ENCODE results near the gene SLC8A3. TPM values are rescaled to one million over a fixed set of nuclear protein-coding genes. Genes with fewer than 3 reads are reported as not detected.
A peak's percentile ranks its signal among the peaks of the same experiment; 100 is the strongest.

SLC8A3 gene
- polyA plus RNA-seq, 1 of the 3 experiments (the other 2 are of a cell fraction) = 0.26 TPM

DNA sequence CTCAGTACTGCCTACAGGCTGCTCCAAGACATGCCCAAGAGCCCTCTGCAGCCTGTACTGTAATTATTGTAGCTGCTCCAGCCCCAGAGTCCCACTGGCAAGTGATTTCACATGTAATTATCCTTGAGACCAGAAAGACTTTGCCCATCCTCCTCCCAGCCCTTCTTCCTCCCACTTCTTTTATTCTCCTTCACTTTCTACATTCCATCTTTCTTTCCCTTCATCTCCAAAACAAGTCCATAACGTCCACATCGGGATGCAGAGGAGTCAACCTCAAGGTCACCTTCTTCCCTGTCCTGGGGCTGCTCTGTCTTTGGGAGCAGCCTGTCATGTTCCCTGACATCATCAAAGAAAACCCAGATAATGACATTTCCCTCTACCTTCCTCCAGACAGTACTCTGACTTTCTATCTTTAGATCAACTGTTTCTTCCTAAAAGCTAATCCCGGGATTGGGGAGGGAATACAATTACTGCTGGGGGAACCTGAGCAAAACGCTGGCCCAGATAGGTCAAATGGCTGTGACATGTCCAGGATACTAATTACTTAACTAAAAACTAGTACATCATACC lies 39.1 kb downstream of the SLC8A3 start:
- Histone ChIP-seq H3K4me1 (ENCODE audit: control insufficient read depth in 1 of 2, insufficient read depth in 2 of 2, low read depth in 1 of 2, low read length in 1 of 2) (peaks cover 0 to 56% of the 10 kb centered on the region in 2 experiments; a peak in 2 of 4 replicates), H3K27me3 (ENCODE audit: insufficient read depth) (no peaks in the 10 kb centered on the region), H3K9me3 (no peaks in the 10 kb centered on the region), H3K79me2 (ENCODE audit: insufficient read depth) (no peaks in the 10 kb centered on the region), H3K9me2 (no peaks in the 10 kb centered on the region), H3K36me3 (replicated peaks in 1 of 2; ENCODE audit: control insufficient read depth in 1 of 2, insufficient read depth in 2 of 2, low read length in 1 of 2) (no peaks in the 10 kb centered on the region), H3K4me2 (no peak overlapping the region), H3K9ac (no peak overlapping the region), H3K27ac (ENCODE audit: low read depth in 2 of 2, low read length in 1 of 2) (peak overlapping the region in 1 of 2 experiments; percentile 93; a peak in 2 of 4 replicates), H3K4me3 (ENCODE audit: low read depth in 2 of 2, low read length in 1 of 2) (no peak overlapping the region), H2AFZ (ENCODE audit: low read depth) (no peak overlapping the region), H4K20me1 (ENCODE audit: insufficient read depth) (no peaks in the 10 kb centered on the region), H3F3A (replicated peaks; ENCODE audit: insufficient read depth) (no peaks in the 10 kb centered on the region)
- DNase-seq = peak; percentile 33
- CTCF ChIA-PET = interaction anchor here (1.9 to 2.4 kb wide), 3 partner anchors 11 to 76 kb away, joined by 5 to 8 read pairs (median 6); no protein-coding TSS in a partner anchor
- TF ChIP-seq RXRA (IDR thresholded peaks at IDR 0.05; ENCODE audit: borderline replicate concordance, low read depth) (no peak), EP300 (IDR thresholded peaks at IDR 0.05; ENCODE audit: borderline replicate concordance in 1 of 2, low read depth in 1 of 2, low read length in 1 of 2) (0 out of 4 replicates have a peak, but pooled peaks of 1 of the 2 experiments have one; percentile 22), GATA2 (CRISPR knock-in tag; IDR thresholded peaks at IDR 0.05) (peak; percentile 27; the same call in 1 of the 2 replicates)
- TF ChIP-seq, protein P1, sequence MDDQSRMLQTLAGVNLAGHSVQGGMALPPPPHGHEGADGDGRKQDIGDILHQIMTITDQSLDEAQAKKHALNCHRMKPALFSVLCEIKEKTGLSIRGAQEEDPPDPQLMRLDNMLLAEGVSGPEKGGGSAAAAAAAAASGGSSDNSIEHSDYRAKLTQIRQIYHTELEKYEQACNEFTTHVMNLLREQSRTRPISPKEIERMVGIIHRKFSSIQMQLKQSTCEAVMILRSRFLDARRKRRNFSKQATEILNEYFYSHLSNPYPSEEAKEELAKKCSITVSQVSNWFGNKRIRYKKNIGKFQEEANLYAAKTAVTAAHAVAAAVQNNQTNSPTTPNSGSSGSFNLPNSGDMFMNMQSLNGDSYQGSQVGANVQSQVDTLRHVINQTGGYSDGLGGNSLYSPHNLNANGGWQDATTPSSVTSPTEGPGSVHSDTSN (IDR thresholded peaks at IDR 0.05) = no peak
- WGBS (ENCODE audit: low lambda C conversion rate) = under 1% methylated on average over 4 of the region's 4 CpGs
- POLR2A ChIA-PET = interaction anchor here (1.0 to 1.6 kb wide), 4 partner anchors 13 to 55 kb away, joined by 3 to 7 read pairs (median 4); no protein-coding TSS in a partner anchor

DNA sequence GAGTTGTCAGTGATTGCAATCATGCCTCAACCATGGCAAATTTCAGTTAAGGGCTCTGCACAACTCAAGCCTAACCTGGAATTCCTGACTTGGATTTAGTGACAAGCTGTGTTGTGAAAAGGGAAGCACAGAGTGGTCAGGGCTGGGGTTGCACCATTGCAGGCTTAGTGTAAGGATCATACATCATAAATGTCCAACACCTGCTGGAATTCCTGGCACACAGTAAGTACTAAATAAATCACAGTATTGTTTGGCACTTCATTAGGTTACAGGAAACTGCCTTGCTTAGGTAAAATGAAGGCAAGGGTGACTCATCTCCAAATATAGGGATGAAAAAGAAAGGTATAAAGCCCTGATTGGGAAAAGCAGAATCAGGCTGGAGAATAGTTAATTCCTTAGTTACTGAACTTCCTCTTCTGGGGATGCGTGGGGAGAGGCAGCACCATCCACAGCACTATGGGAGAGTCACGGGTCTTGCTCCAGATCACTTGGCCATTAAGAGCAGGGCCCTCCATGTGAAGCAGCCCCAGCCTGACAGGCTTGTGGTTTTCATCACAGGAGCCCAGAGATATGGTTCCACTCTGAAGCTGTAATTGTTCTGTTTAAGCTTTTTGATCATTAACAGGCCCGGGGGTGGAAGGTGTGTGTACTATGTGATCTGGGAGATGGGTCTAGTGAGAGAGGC lies 39.7 kb downstream of the SLC8A3 start:
- TF ChIP-seq MXI1 (IDR thresholded peaks at IDR 0.05; ENCODE audit: low read depth, low read length) = peak; percentile 50; the same call in 1 of the 2 replicates
- TF ChIP-seq RAD21 (IDR thresholded peaks at IDR 0.05; ENCODE audit: low read length) = peak; percentile 18; the same call in 1 of the 2 replicates
- no peak for TF ChIP-seq FOXM1 (IDR thresholded peaks at IDR 0.05; ENCODE audit: low read depth)
- no peak for TF ChIP-seq SIN3A (IDR thresholded peaks at IDR 0.05; ENCODE audit: borderline replicate concordance, low read depth, low read length)
- peak; percentile 80 for TF ChIP-seq FOXJ3 (CRISPR knock-in tag; IDR thresholded peaks at IDR 0.05)
- TF ChIP-seq RCOR1 (IDR thresholded peaks at IDR 0.05; ENCODE audit: low read length) = peak; percentile 74; the same call in 1 of the 2 replicates
- no peak for TF ChIP-seq RFX5 (IDR thresholded peaks at IDR 0.05; ENCODE audit: low read length)
- TF ChIP-seq EP300 (IDR thresholded peaks at IDR 0.05; ENCODE audit: borderline replicate concordance in 1 of 2, low read depth in 1 of 2, low read length in 1 of 2) = peak in 1 of 2 experiments; percentile 81; a peak in 2 of 4 replicates
- peak; percentile 71 for TF ChIP-seq GATA2 (CRISPR knock-in tag; IDR thresholded peaks at IDR 0.05)
- Histone ChIP-seq H3K9ac (no peak overlapping the region), H3K79me2 (ENCODE audit: insufficient read depth) (no peaks in the 10 kb centered on the region), H3K9me2 (no peaks in the 10 kb centered on the region), H3K27ac (ENCODE audit: low read depth in 2 of 2, low read length in 1 of 2) (peak overlapping the region in 1 of 2 experiments; percentile 93; a peak in 2 of 4 replicates), H3K4me1 (ENCODE audit: control insufficient read depth in 1 of 2, insufficient read depth in 2 of 2, low read depth in 1 of 2, low read length in 1 of 2) (peaks cover 0 to 56% of the 10 kb centered on the region in 2 experiments; a peak in 2 of 4 replicates), H2AFZ (ENCODE audit: low read depth) (no peak overlapping the region), H3K4me3 (ENCODE audit: low read depth in 2 of 2, low read length in 1 of 2) (no peak overlapping the region), H4K20me1 (ENCODE audit: insufficient read depth) (no peaks in the 10 kb centered on the region), H3K27me3 (ENCODE audit: insufficient read depth) (no peaks in the 10 kb centered on the region), H3K4me2 (no peak overlapping the region), H3K36me3 (replicated peaks in 1 of 2; ENCODE audit: control insufficient read depth in 1 of 2, insufficient read depth in 2 of 2, low read length in 1 of 2) (no peaks in the 10 kb centered on the region), H3K9me3 (no peaks in the 10 kb centered on the region), H3F3A (replicated peaks; ENCODE audit: insufficient read depth) (no peaks in the 10 kb centered on the region)
- POLR2A ChIA-PET = interaction anchor here (1.0 to 1.6 kb wide), 4 partner anchors 13 to 54 kb away, joined by 3 to 7 read pairs (median 4); no protein-coding TSS in a partner anchor
- CTCF ChIA-PET = interaction anchor here (0.8 to 2.4 kb wide), 5 partner anchors 11 to 330 kb away, joined by 3 to 8 read pairs (median 5); no protein-coding TSS in a partner anchor
- WGBS (ENCODE audit: low lambda C conversion rate) = 6% methylated on average over 2 of the region's 3 CpGs
- DNase-seq = peak; percentile 56

Measured in SK-N-SH (cell line).